ENCODE results near the gene MCIDAS. TPM values are rescaled to one million over a fixed set of nuclear protein-coding genes. Genes with fewer than 3 reads are reported as not detected.

MCIDAS gene
- total RNA-seq, 2 experiments from 2014 or later, result 0.21 TPM; not detected in 1

DNA sequence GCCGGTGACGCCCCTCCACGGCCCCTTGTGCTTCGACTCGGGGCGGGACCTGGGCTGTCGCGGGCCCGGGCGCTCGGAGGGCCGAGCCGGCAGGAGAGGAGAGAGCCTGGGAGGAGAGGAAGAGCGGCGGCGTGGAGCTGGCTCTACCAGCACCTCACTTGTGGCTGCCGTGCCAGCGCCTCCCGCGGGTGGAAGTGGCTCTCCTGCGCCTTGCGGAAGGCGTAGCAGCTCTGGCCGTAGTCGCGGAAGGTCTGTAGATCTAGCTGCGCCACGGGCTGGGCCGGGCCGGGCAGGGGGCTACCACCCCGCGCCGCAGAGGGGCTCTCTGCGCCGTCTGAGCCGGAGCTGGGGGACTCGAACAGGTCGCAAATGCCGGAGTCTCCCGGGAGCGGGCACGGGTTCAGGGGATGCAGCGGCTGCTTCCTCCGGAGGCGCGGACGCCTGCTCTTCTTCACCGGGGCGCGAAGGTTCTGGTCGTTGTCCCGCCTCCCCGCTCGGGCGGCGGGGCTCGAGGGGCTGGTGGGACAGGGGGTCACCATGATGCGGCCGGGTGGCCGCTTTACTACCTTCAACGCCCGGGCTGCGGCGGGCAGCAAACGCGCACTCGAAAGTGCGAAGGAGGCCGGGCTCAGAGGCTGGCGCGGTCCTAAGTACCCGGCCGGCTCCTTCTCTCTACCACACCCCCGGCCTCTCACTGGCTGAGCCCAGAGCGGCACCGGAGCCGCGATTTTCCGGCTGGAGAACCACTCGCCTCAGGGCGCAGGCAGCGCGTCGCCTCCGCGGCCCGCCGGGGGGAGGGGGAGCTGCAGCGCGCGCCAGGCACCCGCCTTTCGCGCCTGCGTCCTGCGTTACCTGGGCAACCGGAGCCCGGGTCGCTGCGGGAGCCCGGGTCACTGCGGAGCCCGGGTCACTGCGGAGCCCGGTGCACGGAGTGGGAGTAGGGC lies 6.1 kb upstream of the MCIDAS start, which contains the start of gene CCNO:
Gene CCNO (minus strand): TSS at position 624 of the 944 bp plus-strand sequence. CDS start 85 bp downstream, at position 539.
- CTCF ChIA-PET (ENCODE audit: unreplicated experiment), result interaction anchor here (1.2 kb wide), 1 partner anchor 77 kb away, joined by 3 read pairs; no protein-coding TSS in a partner anchor
- no peak for TF ChIP-seq EZH2phosphoT487 (IDR thresholded peaks at IDR 0.05; ENCODE audit: borderline replicate concordance, low read depth, low read length)
- TF ChIP-seq, protein P1, sequence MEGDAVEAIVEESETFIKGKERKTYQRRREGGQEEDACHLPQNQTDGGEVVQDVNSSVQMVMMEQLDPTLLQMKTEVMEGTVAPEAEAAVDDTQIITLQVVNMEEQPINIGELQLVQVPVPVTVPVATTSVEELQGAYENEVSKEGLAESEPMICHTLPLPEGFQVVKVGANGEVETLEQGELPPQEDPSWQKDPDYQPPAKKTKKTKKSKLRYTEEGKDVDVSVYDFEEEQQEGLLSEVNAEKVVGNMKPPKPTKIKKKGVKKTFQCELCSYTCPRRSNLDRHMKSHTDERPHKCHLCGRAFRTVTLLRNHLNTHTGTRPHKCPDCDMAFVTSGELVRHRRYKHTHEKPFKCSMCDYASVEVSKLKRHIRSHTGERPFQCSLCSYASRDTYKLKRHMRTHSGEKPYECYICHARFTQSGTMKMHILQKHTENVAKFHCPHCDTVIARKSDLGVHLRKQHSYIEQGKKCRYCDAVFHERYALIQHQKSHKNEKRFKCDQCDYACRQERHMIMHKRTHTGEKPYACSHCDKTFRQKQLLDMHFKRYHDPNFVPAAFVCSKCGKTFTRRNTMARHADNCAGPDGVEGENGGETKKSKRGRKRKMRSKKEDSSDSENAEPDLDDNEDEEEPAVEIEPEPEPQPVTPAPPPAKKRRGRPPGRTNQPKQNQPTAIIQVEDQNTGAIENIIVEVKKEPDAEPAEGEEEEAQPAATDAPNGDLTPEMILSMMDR (conservative IDR thresholded peaks at IDR 0.05; ENCODE audit: low read length), result peak; percentile 29; the same call in 1 of the 2 replicates
- intact Hi-C loops (cut with micrococcal nuclease; ENCODE audit: unreplicated experiment), result loop anchor here (2.0 kb wide), 1 partner anchor 60 kb away; the partner anchor contains the start of gene CDC20B
- H3K9me3 ChIP-seq (ENCODE audit: low read length), result no peaks in the 10 kb centered on the region
- H3K36me3 ChIP-seq (ENCODE audit: insufficient read depth, low read length), result no peaks in the 10 kb centered on the region
- peak within 1 kb of the TSS; percentile 71 for H3K4me3 ChIP-seq (ENCODE audit: low read depth, low read length, poor library complexity, severe bottlenecking)
- H3K4me2 ChIP-seq (ENCODE audit: low read length), result peak within 1 kb of the TSS; percentile 90
- POLR2A ChIA-PET, result interaction anchor here (0.6 to 1.8 kb wide), 5 partner anchors 9 to 74 kb away, joined by 3 to 9 read pairs (median 4); partner anchors contain the start of genes DHX29 and MTREX
- no peaks in the 10 kb centered on the region for H3K9me2 ChIP-seq (ENCODE audit: insufficient read depth, low read length)
- no peaks in the 10 kb centered on the region for H3K79me2 ChIP-seq (ENCODE audit: insufficient read depth, low read depth, low read length)
- DNase-seq (ENCODE audit: low spot score), result peak; percentile 81
- peaks cover 12% of the 10 kb centered on the region for H3K4me1 ChIP-seq (ENCODE audit: insufficient read depth, low read length, poor library complexity, severe bottlenecking)
- 0 out of 2 replicates have a peak, but pooled peaks cover 4% of the 10 kb centered on the region for H4K20me1 ChIP-seq (ENCODE audit: insufficient read depth, low read length)
- no TSS peak for BruUV-seq (replicated peaks)
- H2AFZ ChIP-seq (ENCODE audit: low read length), result peak within 1 kb of the TSS; percentile 92
- H3K27ac ChIP-seq (ENCODE audit: low read depth, low read length, poor library complexity, severe bottlenecking), result no peak within 1 kb of the TSS

DNA sequence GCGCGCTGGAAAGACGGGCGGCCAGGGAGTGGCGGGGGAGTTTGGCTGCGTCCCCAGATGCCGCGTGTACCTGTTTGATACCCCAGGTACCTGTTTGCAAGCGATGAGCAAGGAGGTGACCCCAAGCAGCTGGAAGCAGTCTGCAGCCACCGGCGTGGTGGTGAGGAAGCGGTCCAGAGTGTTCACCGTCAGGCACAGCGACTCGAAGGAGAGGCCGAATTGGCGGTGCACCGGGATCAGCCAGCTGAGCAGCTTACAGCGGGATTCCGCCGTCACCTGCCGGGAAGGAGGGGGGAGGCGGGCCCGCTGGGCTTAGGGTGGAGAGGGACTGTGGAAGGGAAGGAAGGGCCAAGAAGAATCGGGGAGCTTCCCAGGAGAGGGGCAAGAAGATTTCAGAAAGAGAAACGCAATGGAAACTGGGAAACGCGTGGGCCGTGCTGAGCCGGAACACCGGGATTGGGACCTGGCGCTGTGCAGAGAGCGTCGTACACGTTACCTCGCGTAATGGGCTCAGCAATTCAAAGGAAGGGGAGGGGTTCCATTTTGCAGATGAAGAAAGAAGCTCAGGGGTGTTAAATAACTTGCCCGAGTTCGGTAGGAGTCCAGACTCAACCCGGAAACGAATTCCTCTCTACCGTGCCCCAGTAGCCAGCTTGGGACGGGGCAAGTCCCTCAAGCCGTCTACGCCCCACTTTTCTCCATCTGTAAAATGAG lies 5.3 kb upstream of the MCIDAS start:
- H3K4me2 ChIP-seq (ENCODE audit: low read length), result peak overlapping the region; percentile 90
- intact Hi-C loops (cut with micrococcal nuclease; ENCODE audit: unreplicated experiment), result loop anchor here (2.0 kb wide), 1 partner anchor 60 kb away; the partner anchor contains the start of gene CDC20B
- DNase-seq (ENCODE audit: low spot score), result no peak
- H3K9me3 ChIP-seq (ENCODE audit: low read length), result no peaks in the 10 kb centered on the region
- peak overlapping the region; percentile 71 for H3K4me3 ChIP-seq (ENCODE audit: low read depth, low read length, poor library complexity, severe bottlenecking)
- CTCF ChIA-PET (ENCODE audit: unreplicated experiment), result interaction anchor here (1.2 kb wide), 1 partner anchor 78 kb away, joined by 3 read pairs; no protein-coding TSS in a partner anchor
- BruUV-seq (replicated peaks), result no TSS peak
- peak overlapping the region; percentile 92 for H2AFZ ChIP-seq (ENCODE audit: low read length)
- H3K36me3 ChIP-seq (ENCODE audit: insufficient read depth, low read length), result no peaks in the 10 kb centered on the region
- 0 out of 2 replicates have a peak, but pooled peaks cover 4% of the 10 kb centered on the region for H4K20me1 ChIP-seq (ENCODE audit: insufficient read depth, low read length)
- no peak for TF ChIP-seq EZH2phosphoT487 (IDR thresholded peaks at IDR 0.05; ENCODE audit: borderline replicate concordance, low read depth, low read length)
- TF ChIP-seq, protein P1 (conservative IDR thresholded peaks at IDR 0.05; ENCODE audit: low read length), result no peak
- peaks cover 12% of the 10 kb centered on the region for H3K4me1 ChIP-seq (ENCODE audit: insufficient read depth, low read length, poor library complexity, severe bottlenecking)
- POLR2A ChIA-PET, result interaction anchor here (0.6 to 1.1 kb wide), 4 partner anchors 22 to 75 kb away, joined by 3 to 9 read pairs (median 4); partner anchors contain the start of genes DHX29 and MTREX
- H3K9me2 ChIP-seq (ENCODE audit: insufficient read depth, low read length), result no peaks in the 10 kb centered on the region
- no peak overlapping the region for H3K27ac ChIP-seq (ENCODE audit: low read depth, low read length, poor library complexity, severe bottlenecking)
- H3K79me2 ChIP-seq (ENCODE audit: insufficient read depth, low read depth, low read length), result no peaks in the 10 kb centered on the region

Data from OCI-LY7 (cell line).